ENCODE data around the gene RIT2.

GRCh38 chr18:42756214-42756613 lies 359.3 kb downstream of the RIT2 start:
- TF ChIP-seq POLR2AphosphoS5 (IDR thresholded peaks at IDR 0.05; ENCODE audit: low read depth, low read length) = no peak
- TF ChIP-seq POLR2A (IDR thresholded peaks at IDR 0.05; ENCODE audit: low read depth, low read length) = no peak
- no peak for TF ChIP-seq TAF1 (IDR thresholded peaks at IDR 0.05; ENCODE audit: borderline replicate concordance, low read depth, low read length)
